ENCODE measurements around the gene TM4SF20.

- TF ChIP-seq, protein P1, sequence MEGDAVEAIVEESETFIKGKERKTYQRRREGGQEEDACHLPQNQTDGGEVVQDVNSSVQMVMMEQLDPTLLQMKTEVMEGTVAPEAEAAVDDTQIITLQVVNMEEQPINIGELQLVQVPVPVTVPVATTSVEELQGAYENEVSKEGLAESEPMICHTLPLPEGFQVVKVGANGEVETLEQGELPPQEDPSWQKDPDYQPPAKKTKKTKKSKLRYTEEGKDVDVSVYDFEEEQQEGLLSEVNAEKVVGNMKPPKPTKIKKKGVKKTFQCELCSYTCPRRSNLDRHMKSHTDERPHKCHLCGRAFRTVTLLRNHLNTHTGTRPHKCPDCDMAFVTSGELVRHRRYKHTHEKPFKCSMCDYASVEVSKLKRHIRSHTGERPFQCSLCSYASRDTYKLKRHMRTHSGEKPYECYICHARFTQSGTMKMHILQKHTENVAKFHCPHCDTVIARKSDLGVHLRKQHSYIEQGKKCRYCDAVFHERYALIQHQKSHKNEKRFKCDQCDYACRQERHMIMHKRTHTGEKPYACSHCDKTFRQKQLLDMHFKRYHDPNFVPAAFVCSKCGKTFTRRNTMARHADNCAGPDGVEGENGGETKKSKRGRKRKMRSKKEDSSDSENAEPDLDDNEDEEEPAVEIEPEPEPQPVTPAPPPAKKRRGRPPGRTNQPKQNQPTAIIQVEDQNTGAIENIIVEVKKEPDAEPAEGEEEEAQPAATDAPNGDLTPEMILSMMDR (conservative IDR thresholded peaks at IDR 0.05; ENCODE audit: low read depth in 2 of 2): no peak
- TF ChIP-seq, protein P2, sequence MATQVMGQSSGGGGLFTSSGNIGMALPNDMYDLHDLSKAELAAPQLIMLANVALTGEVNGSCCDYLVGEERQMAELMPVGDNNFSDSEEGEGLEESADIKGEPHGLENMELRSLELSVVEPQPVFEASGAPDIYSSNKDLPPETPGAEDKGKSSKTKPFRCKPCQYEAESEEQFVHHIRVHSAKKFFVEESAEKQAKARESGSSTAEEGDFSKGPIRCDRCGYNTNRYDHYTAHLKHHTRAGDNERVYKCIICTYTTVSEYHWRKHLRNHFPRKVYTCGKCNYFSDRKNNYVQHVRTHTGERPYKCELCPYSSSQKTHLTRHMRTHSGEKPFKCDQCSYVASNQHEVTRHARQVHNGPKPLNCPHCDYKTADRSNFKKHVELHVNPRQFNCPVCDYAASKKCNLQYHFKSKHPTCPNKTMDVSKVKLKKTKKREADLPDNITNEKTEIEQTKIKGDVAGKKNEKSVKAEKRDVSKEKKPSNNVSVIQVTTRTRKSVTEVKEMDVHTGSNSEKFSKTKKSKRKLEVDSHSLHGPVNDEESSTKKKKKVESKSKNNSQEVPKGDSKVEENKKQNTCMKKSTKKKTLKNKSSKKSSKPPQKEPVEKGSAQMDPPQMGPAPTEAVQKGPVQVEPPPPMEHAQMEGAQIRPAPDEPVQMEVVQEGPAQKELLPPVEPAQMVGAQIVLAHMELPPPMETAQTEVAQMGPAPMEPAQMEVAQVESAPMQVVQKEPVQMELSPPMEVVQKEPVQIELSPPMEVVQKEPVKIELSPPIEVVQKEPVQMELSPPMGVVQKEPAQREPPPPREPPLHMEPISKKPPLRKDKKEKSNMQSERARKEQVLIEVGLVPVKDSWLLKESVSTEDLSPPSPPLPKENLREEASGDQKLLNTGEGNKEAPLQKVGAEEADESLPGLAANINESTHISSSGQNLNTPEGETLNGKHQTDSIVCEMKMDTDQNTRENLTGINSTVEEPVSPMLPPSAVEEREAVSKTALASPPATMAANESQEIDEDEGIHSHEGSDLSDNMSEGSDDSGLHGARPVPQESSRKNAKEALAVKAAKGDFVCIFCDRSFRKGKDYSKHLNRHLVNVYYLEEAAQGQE (IDR thresholded peaks at IDR 0.05; ENCODE audit: unreplicated experiment): no peak
- TF ChIP-seq CREB1 (CRISPR knock-in tag; IDR thresholded peaks at IDR 0.05; ENCODE audit: low read depth) (no peak), POLR2AphosphoS5 (IDR thresholded peaks at IDR 0.05; ENCODE audit: low read depth) (no peak), EZH2 (IDR thresholded peaks at IDR 0.05; ENCODE audit: low read depth, unreplicated experiment) (no peak), EZH2phosphoT487 (IDR thresholded peaks at IDR 0.05; ENCODE audit: unreplicated experiment) (no peak), ETS1 (IDR thresholded peaks at IDR 0.05) (no peak)
Measured at GRCh38 chr2:227415538-227416424, 36.7 kb upstream of the TM4SF20 start.
